ENCODE data around the gene NR1I2. TPM values are rescaled to one million over a fixed set of nuclear protein-coding genes. Genes with fewer than 3 reads are reported as not detected.

Gene NR1I2
- polyA plus RNA-seq, 1 donor: 0.78 TPM

GRCh38 chr3:119779731-119780383 lies 2.0 kb upstream of the NR1I2 start:
- no peak for DNase-seq

- DNase-seq: no peak
These were observed 559 bp downstream of the NR1I2 start for GRCh38 chr3:119782460-119782859.

- no peak for DNase-seq
These were observed 1.4 kb downstream of the NR1I2 start for GRCh38 chr3:119783255-119783654.

GRCh38 chr3:119783883-119784282 lies 2.0 kb downstream of the NR1I2 start:
- no peak for DNase-seq

GRCh38 chr3:119786409-119786808 lies 4.5 kb downstream of the NR1I2 start:
- DNase-seq: no peak

GRCh38 chr3:119790369-119790768 lies 8.5 kb downstream of the NR1I2 start:
- no peak for DNase-seq

- DNase-seq: no peak
These were observed 10.4 kb downstream of the NR1I2 start for GRCh38 chr3:119792270-119792669.

- DNase-seq: no peak
These were observed 12.5 kb downstream of the NR1I2 start for GRCh38 chr3:119794401-119794800.

GRCh38 chr3:119794971-119795612 lies 13.2 kb downstream of the NR1I2 start:
- DNase-seq: no peak

GRCh38 chr3:119795849-119796248 lies 13.9 kb downstream of the NR1I2 start:
- no peak for DNase-seq

GRCh38 chr3:119796368-119796767 lies 14.5 kb downstream of the NR1I2 start:
- DNase-seq: no peak

GRCh38 chr3:119796785-119797184 lies 14.9 kb downstream of the NR1I2 start:
- DNase-seq: no peak

- DNase-seq: no peak
These were observed 18.9 kb downstream of the NR1I2 start for GRCh38 chr3:119800844-119801243.

- DNase-seq: no peak
These were observed 26.3 kb downstream of the NR1I2 start for GRCh38 chr3:119808244-119808643.

- no peak for DNase-seq
These were observed 26.9 kb downstream of the NR1I2 start for GRCh38 chr3:119808843-119809242.

GRCh38 chr3:119809249-119810017 lies 27.5 kb downstream of the NR1I2 start:
- peak; percentile 14 for DNase-seq

- peak; percentile 28 for DNase-seq
These were observed 28.1 kb downstream of the NR1I2 start for GRCh38 chr3:119810018-119810435.

- DNase-seq: no peak
These were observed 30.7 kb downstream of the NR1I2 start for GRCh38 chr3:119812491-119813058.

- no peak for DNase-seq
These were observed 33.8 kb downstream of the NR1I2 start for GRCh38 chr3:119815716-119816115.

GRCh38 chr3:119817071-119817470 lies 35.2 kb downstream of the NR1I2 start:
- no peak for DNase-seq

GRCh38 chr3:119817583-119818363 lies 35.9 kb downstream of the NR1I2 start:
- no peak for DNase-seq

- no peak for DNase-seq
These were observed 37.0 kb downstream of the NR1I2 start for GRCh38 chr3:119818937-119819336.

All from left kidney (tissue), 2 donors.